Endothelial cell of umbilical vein (primary cell): ENCODE data around the gene BCR. TPM values are rescaled to one million over a fixed set of nuclear protein-coding genes. Genes with fewer than 3 reads are reported as not detected.

Experiments used
- BruUV-seq: library from RNA; stranded (reverse); fragments of 400-500 nt; replicated peaks from 2 replicates; lab custom pipeline; 2021; lab: Mats Ljungman, UMichigan
- CTCF ChIA-PET: fragments of 300-600, 350-600 bp; sonication (Branson Sonifier 250); formaldehyde crosslinking; loops from one replicate; lab custom pipeline; 2021; ENCODE audit warnings: antibody characterized with exemption, inconsistent platforms; lab: Charles Lee
- POLR2A ChIA-PET: fragments of 300-600, 350-600 bp; sonication (Branson Sonifier 250); formaldehyde crosslinking; loops from one replicate; lab custom pipeline; 2021; ENCODE audit warnings: antibody characterized with exemption, inconsistent platforms; lab: Charles Lee
- DNase-seq: peaks from one replicate; pipeline ENCODE4 v3.0.0-alpha.2; 2011; ENCODE audit warnings: low read depth, low spot score
- FAIRE-seq: peaks from 2 replicates; lab custom pipeline; 2011; peaks lifted over from hg19 to GRCh38; lab: Jason Lieb, UNC
- H2AFZ ChIP-seq: 2 replicates; pipeline ENCODE4 v1.6.0; 2012; ENCODE audit warnings: low read depth, low read length, control low read depth, inconsistent platforms
- H3K27ac ChIP-seq: 2 replicates; pipeline ENCODE4 v1.5.1; 2011; ENCODE audit warnings: low read depth, mild to moderate bottlenecking, control low read depth, low read length, moderate library complexity; ENCODE audit not compliant: insufficient read depth
- H3K27me3 ChIP-seq, 2 experiments: 2 replicates each; pipeline versions ENCODE4 v1.6.0 to v1.6.1; 2011; ENCODE audit warnings: low read length in 2 of 2, mixed read lengths in 1 of 2; ENCODE audit not compliant: control insufficient read depth in 2 of 2, insufficient read depth in 2 of 2
- H3K36me3 ChIP-seq, 2 experiments: 2 replicates in 1 of 2; 3 replicates in 1 of 2; pipeline ENCODE4 v1.5.1; 2011; ENCODE audit warnings: low read length in 2 of 2, mild to moderate bottlenecking in 1 of 2, moderate library complexity in 1 of 2; ENCODE audit not compliant: control insufficient read depth in 2 of 2, insufficient read depth in 2 of 2; ENCODE audit errors: extremely low read depth in 1 of 2
- H3K4me1 ChIP-seq: 3 replicates; pipeline ENCODE4 v1.5.1; 2011; ENCODE audit warnings: mild to moderate bottlenecking, low read length; ENCODE audit not compliant: control insufficient read depth, insufficient read depth; ENCODE audit errors: extremely low read depth
- H3K4me2 ChIP-seq: 2 replicates; pipeline ENCODE4 v1.6.1; 2011; ENCODE audit warnings: low read length, control low read depth, mixed read lengths; ENCODE audit not compliant: insufficient read depth
- H3K4me3 ChIP-seq, 3 experiments: fragments of 200-600 bp in 1 of 3; sonication (generic), shearing (Covaris generic) in 1 of 3; replicated peaks in 1 of 3; 2 replicates each; pipeline ENCODE4 v1.5.1; 2011 to 2016; ENCODE audit warnings: control low read depth in 3 of 3, low read length in 3 of 3, mild to moderate bottlenecking in 2 of 3, inconsistent platforms in 1 of 3, low read depth in 1 of 3, moderate library complexity in 1 of 3; ENCODE audit not compliant: insufficient read depth in 1 of 3
- H3K79me2 ChIP-seq: 2 replicates; pipeline ENCODE4 v1.6.0; 2012; ENCODE audit warnings: low read length, inconsistent platforms; ENCODE audit not compliant: control insufficient read depth, insufficient read depth
- H3K9ac ChIP-seq: replicated peaks from 2 replicates; pipeline ENCODE3; 2011; ENCODE audit warnings: low read length, control low read depth; ENCODE audit not compliant: insufficient read depth; ENCODE audit errors: extremely low read depth
- H3K9me1 ChIP-seq: replicated peaks from 3 replicates; pipeline ENCODE4 v1.6.0; 2011; ENCODE audit warnings: mild to moderate bottlenecking, low read length; ENCODE audit not compliant: control insufficient read depth, insufficient read depth; ENCODE audit errors: extremely low read depth
- H3K9me3 ChIP-seq: replicated peaks from 2 replicates; pipeline ENCODE4 v1.5.1; 2012; ENCODE audit warnings: low read length, inconsistent platforms; ENCODE audit not compliant: control insufficient read depth, insufficient read depth
- H4K20me1 ChIP-seq: replicated peaks from 2 replicates; pipeline ENCODE3; 2011; ENCODE audit warnings: mild to moderate bottlenecking, low read length; ENCODE audit not compliant: control insufficient read depth, insufficient read depth; ENCODE audit errors: extremely low read depth
- EZH2 ChIP-seq: IDR thresholded peaks from 2 replicates; pipeline ENCODE4 v1.6.1; 2012; ENCODE audit warnings: borderline replicate concordance, low read depth, mild to moderate bottlenecking, moderate library complexity, low read length, inconsistent platforms; ENCODE audit not compliant: severe bottlenecking
- FOS ChIP-seq: IDR thresholded peaks from 2 replicates; pipeline ENCODE4 v1.6.1; 2011; ENCODE audit warnings: mild to moderate bottlenecking, low read length, moderate library complexity, borderline replicate concordance; ENCODE audit not compliant: insufficient read depth
- MYC ChIP-seq: IDR thresholded peaks from one replicate; pipeline ENCODE4 v1.6.1; 2011; ENCODE audit warnings: mild to moderate bottlenecking, low read depth, low read length
- POLR2A ChIP-seq: IDR thresholded peaks from 2 replicates; pipeline ENCODE4 v1.6.1; 2012; ENCODE audit warnings: low read depth, mild to moderate bottlenecking, control low read depth, low read length
- POLR2AphosphoS5 ChIP-seq: IDR thresholded peaks from 2 replicates; pipeline ENCODE4 v1.6.1; 2012; ENCODE audit warnings: low read depth, mild to moderate bottlenecking, control low read depth, low read length, moderate library complexity; ENCODE audit not compliant: insufficient read depth
- dilution Hi-C: fragments of 300-500 bp; cut with MboI; formaldehyde crosslinking; loops from one replicate; pipeline ENCODE4 v1.15.0; 2019; ENCODE audit warnings: low sequenced_read_pairs; ENCODE audit not compliant: extremely low pct_ligation_motif_present
- intact Hi-C: fragments of 100-400 bp; cut with micrococcal nuclease; formaldehyde crosslinking; loops from one replicate; pipeline ENCODE4 v1.10.0; 2022
- polyA plus RNA-seq, 4 experiments: library from polyadenylated mRNA; depleted of rRNA in 3 of 4; stranded (reverse) in 3 of 4; unstranded in 1 of 4; fragments of >200 nt; gene quantifications; 2 replicates each; pipeline versions ENCODE4 v1.2.1 to v1.2.3, GENCODE V29; 2011 to 2012; ENCODE audit warnings: missing spikeins in 1 of 4
- total RNA-seq: library from RNA; stranded (reverse); gene quantifications from 2 replicates; pipeline ENCODE4 v1.2.3, GENCODE V29; 2021
- TF ChIP-seq, protein P1 (sequence below), 2 donors: IDR thresholded peaks; 1 replicate in 1 of 2; 2 replicates in 1 of 2; pipeline ENCODE4 v1.5.1; 2011; ENCODE audit warnings: low read length in 2 of 2, mild to moderate bottlenecking in 2 of 2, moderate library complexity in 2 of 2, control low read depth in 1 of 2, inconsistent platforms in 1 of 2, low read depth in 1 of 2; ENCODE audit not compliant: insufficient read depth in 1 of 2; ENCODE audit errors: extremely low read depth in 1 of 2

The BCR gene
- total and polyA plus RNA-seq, 2 donors (not counting 3 experiments of a cell fraction or from before 2014, with no cell fraction given): 129 to 141 TPM

DNA sequence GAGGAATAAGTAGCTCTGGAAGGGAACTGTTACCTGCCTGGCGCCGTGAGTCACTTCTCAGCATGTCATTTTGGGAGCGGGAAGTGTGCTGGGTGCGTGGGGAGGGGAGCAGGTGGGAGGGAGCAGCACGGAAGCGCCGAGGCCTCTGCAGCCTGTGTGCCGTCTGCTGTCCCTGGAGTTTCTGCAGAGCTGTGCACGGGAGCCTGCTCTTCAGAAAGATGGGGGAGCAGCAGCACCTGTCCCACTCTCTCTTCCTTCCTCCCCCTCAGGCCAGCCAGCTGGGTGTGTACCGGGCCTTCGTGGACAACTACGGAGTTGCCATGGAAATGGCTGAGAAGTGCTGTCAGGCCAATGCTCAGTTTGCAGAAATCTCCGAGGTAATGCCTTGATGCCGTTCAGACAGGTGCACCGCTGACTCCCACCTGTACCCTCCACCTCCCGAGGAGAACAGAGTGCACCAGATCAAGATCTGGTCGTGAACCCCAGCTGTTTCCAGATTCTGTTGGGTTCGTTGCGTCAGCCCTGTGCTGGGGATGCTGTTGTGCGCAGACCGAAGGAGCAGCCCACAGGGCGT is 87.9 kb downstream of the BCR start:
- Histone ChIP-seq H3K9me3 (no peaks in the 10 kb centered on the region), H3K9ac (no peak overlapping the region), H3K36me3 (peaks cover 22 to 76% of the 10 kb centered on the region in 2 experiments), H2AFZ (no peak overlapping the region), H3K9me1 (no peaks in the 10 kb centered on the region), H3K27me3 (no peaks in the 10 kb centered on the region), H3K4me3 (no peak overlapping the region), H4K20me1 (no peaks in the 10 kb centered on the region), H3K4me2 (no peak overlapping the region), H3K4me1 (no peaks in the 10 kb centered on the region), H3K79me2 (peaks cover 14% of the 10 kb centered on the region), H3K27ac (no peak overlapping the region)
- dilution Hi-C loops (no loop called here), intact Hi-C loops (no loop called here)
- no TSS peak for BruUV-seq
- POLR2A ChIA-PET: no interaction called here
- TF ChIP-seq MYC: no peak
- TF ChIP-seq FOS: no peak
- no peak for TF ChIP-seq POLR2AphosphoS5
- no peak for TF ChIP-seq EZH2
- TF ChIP-seq, protein P1, sequence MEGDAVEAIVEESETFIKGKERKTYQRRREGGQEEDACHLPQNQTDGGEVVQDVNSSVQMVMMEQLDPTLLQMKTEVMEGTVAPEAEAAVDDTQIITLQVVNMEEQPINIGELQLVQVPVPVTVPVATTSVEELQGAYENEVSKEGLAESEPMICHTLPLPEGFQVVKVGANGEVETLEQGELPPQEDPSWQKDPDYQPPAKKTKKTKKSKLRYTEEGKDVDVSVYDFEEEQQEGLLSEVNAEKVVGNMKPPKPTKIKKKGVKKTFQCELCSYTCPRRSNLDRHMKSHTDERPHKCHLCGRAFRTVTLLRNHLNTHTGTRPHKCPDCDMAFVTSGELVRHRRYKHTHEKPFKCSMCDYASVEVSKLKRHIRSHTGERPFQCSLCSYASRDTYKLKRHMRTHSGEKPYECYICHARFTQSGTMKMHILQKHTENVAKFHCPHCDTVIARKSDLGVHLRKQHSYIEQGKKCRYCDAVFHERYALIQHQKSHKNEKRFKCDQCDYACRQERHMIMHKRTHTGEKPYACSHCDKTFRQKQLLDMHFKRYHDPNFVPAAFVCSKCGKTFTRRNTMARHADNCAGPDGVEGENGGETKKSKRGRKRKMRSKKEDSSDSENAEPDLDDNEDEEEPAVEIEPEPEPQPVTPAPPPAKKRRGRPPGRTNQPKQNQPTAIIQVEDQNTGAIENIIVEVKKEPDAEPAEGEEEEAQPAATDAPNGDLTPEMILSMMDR (IDR thresholded peaks at IDR 0.05; ENCODE audit: extremely low read depth in 1 of 2, insufficient read depth in 1 of 2, low read depth in 1 of 2, low read length in 2 of 2): no peak
- no peak for TF ChIP-seq POLR2A
- FAIRE-seq (no peak), DNase-seq (no peak)
- CTCF ChIA-PET: interaction anchor here (0.8 to 1.5 kb wide), 3 partner anchors 14 to 90 kb away, joined by 3 to 4 read pairs (median 3); partner anchors contain the start of gene BCR
